Natural killer cell (primary cell): ENCODE data around the gene CTDP1. TPM values are rescaled to one million over a fixed set of nuclear protein-coding genes. Genes with fewer than 3 reads are reported as not detected.

Experiments
- ATAC-seq, 3 donors: fragments of 150-1000 bp in 2 of 3; fragments of 200-7000 bp in 1 of 3; cut with Tn5 transposase; 1 replicate in 1 of 3; 2 replicates in 2 of 3; pipeline ENCODE4 v1.10.0; 2021; ENCODE audit warnings: mild to moderate bottlenecking in 2 of 3, moderate library complexity in 2 of 3
- DNase-seq, 2 donors: peaks; one replicate each; pipeline versions ENCODE4 v3.0.0 to v3.0.0-alpha.2; 2013 to 2021; ENCODE audit warnings: mixed read lengths in 1 of 2
- H3K27ac ChIP-seq: one replicate; pipeline ENCODE4 v1.5.1; 2013; ENCODE audit warnings: mild to moderate bottlenecking, low read length
- H3K27me3 ChIP-seq: one replicate; pipeline ENCODE4 v1.6.1; 2013; ENCODE audit warnings: low read length; ENCODE audit not compliant: control insufficient read depth, insufficient read depth
- H3K36me3 ChIP-seq: one replicate; pipeline ENCODE4 v1.6.1; 2013; ENCODE audit warnings: low read length; ENCODE audit not compliant: control insufficient read depth, insufficient read depth
- H3K4me1 ChIP-seq: one replicate; pipeline ENCODE4 v1.6.1; 2013; ENCODE audit warnings: low read length; ENCODE audit not compliant: control insufficient read depth, insufficient read depth
- H3K4me3 ChIP-seq: one replicate; pipeline ENCODE4 v1.5.1; 2013; ENCODE audit warnings: low read length
- H3K9me3 ChIP-seq: one replicate; pipeline ENCODE4 v1.6.1; 2013; ENCODE audit warnings: low read length; ENCODE audit not compliant: control insufficient read depth, insufficient read depth
- H3K27ac Mint-ChIP-seq, 2 donors: one replicate each; pipeline ENCODE4 v1.8.0; 2022; ENCODE audit warnings: mild to moderate bottlenecking in 2 of 2, mixed read lengths in 2 of 2, moderate library complexity in 1 of 2
- H3K27me3 Mint-ChIP-seq, 2 donors: one replicate each; pipeline ENCODE4 v1.8.0; 2022; ENCODE audit warnings: low read depth in 2 of 2, mixed read lengths in 2 of 2
- H3K36me3 Mint-ChIP-seq: one replicate; pipeline ENCODE4 v1.8.0; 2022; ENCODE audit warnings: mixed read lengths
- H3K4me1 Mint-ChIP-seq, 2 donors: one replicate each; pipeline ENCODE4 v1.8.0; 2022; ENCODE audit warnings: mixed read lengths in 2 of 2
- H3K4me3 Mint-ChIP-seq: one replicate; pipeline ENCODE4 v1.8.0; 2022; ENCODE audit warnings: mild to moderate bottlenecking, moderate library complexity, mixed read lengths
- H3K9me3 Mint-ChIP-seq, 2 donors: one replicate each; pipeline ENCODE4 v1.8.0; 2022; ENCODE audit warnings: mixed read lengths in 2 of 2
- WGBS: methylation state at CpG from one replicate; pipeline ENCODE4 v1.1.7; 2013; ENCODE audit warnings: missing lambda C conversion rate; ENCODE audit not compliant: insufficient coverage; 5-methylcytosine and 5-hydroxymethylcytosine counted together
- intact Hi-C: fragments of 100-400 bp; cut with micrococcal nuclease; formaldehyde crosslinking; loops from one replicate; pipeline ENCODE4 v1.14.2; 2022
- total RNA-seq, 4 donors: library from RNA; stranded (reverse); fragments of 120-200 nt in 1 of 4; gene quantifications; one replicate each; pipeline versions ENCODE4 v1.2.3 to v1.2.4, GENCODE V29; 2013 to 2022
- TF ChIP-seq, protein P1 (sequence below): fragments of 200-600 bp; IDR thresholded peaks from one replicate; pipeline ENCODE4 v1.8.0; 2022; ENCODE audit warnings: antibody characterized with exemption

CTDP1 gene
- total RNA-seq, 3 donors from 2014 or later (not counting 1 experiment from before 2014, with no cell fraction given) = 66.9 to 89.4 (median 77.1) TPM

DNA sequence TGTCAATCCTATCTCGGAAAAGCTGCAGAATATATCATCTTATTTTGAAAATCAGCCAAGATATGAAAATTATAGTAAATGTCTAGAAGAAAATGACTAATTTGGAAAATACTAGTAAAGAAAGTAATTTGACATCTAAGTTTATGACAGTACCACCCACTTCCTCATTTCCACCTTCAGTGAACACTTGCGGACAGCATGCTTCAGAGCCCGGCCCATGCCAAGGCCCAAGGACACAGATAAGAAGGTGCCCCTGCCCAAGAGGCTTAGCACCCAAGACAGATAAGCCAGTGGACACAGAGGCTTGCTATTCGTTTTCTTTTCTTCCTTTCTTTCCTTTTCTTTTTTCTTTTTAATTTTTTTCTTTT, 113.4 kb downstream of the CTDP1 start:
- Mint-ChIP-seq H3K4me3 (no peak overlapping the region), H3K9me3 (no peaks in the 10 kb centered on the region), H3K36me3 (no peaks in the 10 kb centered on the region), H3K27me3 (peaks cover 41 to 53% of the 10 kb centered on the region in 2 donors), H3K4me1 (peaks cover 14 to 15% of the 10 kb centered on the region in 2 donors), H3K27ac (no peak overlapping the region)
- Histone ChIP-seq H3K9me3 (no peaks in the 10 kb centered on the region), H3K27me3 (peaks cover 10% of the 10 kb centered on the region), H3K36me3 (no peaks in the 10 kb centered on the region), H3K4me3 (no peak overlapping the region), H3K4me1 (peaks cover 26% of the 10 kb centered on the region), H3K27ac (no peak overlapping the region)
- WGBS = 26% methylated on average over 3 of the region's 4 CpGs
- intact Hi-C loops = no loop called here
- DNase-seq = no peak
- peak in 1 of 3 donors; percentile 69 for ATAC-seq
- TF ChIP-seq, protein P1, sequence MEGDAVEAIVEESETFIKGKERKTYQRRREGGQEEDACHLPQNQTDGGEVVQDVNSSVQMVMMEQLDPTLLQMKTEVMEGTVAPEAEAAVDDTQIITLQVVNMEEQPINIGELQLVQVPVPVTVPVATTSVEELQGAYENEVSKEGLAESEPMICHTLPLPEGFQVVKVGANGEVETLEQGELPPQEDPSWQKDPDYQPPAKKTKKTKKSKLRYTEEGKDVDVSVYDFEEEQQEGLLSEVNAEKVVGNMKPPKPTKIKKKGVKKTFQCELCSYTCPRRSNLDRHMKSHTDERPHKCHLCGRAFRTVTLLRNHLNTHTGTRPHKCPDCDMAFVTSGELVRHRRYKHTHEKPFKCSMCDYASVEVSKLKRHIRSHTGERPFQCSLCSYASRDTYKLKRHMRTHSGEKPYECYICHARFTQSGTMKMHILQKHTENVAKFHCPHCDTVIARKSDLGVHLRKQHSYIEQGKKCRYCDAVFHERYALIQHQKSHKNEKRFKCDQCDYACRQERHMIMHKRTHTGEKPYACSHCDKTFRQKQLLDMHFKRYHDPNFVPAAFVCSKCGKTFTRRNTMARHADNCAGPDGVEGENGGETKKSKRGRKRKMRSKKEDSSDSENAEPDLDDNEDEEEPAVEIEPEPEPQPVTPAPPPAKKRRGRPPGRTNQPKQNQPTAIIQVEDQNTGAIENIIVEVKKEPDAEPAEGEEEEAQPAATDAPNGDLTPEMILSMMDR = no peak

DNA sequence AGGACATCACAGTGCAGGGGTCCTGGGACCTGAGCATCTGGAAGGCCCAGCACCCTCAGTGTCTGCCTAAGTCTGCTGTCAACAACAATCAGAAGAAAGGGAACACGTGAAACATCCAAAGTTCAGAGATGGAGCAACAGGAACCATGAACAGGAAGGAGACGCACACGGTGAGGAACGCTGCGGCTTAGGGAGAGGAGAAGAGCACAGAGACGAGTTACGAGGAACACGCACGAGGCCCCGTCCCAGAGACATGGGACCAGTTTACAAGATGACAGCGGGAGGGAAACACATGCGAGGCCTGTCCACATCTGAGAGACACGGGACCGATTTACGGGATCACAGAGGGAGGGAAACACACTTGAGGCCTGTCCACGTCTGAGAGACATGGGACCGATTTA, 115.2 kb downstream of the CTDP1 start:
- peaks cover 49 to 60% of the 10 kb centered on the region in 2 donors for H3K27me3 Mint-ChIP-seq
- peaks cover 22% of the 10 kb centered on the region for H3K27me3 ChIP-seq
- 87% methylated on average over 17 of the region's 17 CpGs for WGBS

DNA sequence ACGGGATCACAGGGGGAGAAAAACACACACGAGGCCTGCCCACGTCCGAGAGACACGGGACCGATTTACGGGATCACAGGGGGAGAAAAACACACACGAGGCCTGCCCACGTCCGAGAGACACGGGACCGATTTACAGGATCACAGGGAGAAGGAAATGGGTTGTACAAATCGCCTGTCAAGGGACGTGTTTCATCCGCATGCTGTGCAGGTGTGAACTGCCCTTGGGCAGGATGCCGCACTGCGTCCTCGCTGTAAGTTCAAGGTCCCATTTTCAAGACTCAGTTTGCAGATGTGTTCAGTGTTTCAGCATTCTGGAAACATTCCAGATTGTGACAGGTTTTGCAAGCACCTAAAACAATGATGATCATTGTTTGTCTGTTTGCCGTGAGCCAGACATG, 115.8 kb downstream of the CTDP1 start:
- no peak overlapping the region for H3K4me3 ChIP-seq
- Mint-ChIP-seq H3K27ac (no peak overlapping the region), H3K4me3 (no peak overlapping the region), H3K27me3 (peaks cover 55 to 61% of the 10 kb centered on the region in 2 donors), H3K9me3 (no peaks in the 10 kb centered on the region), H3K36me3 (no peaks in the 10 kb centered on the region), H3K4me1 (peaks cover 14 to 22% of the 10 kb centered on the region in 2 donors)
- TF ChIP-seq, protein P1 = no peak
- no peak overlapping the region for H3K27ac ChIP-seq
- peaks cover 39% of the 10 kb centered on the region for H3K4me1 ChIP-seq
- H3K9me3 ChIP-seq = no peaks in the 10 kb centered on the region
- WGBS = 93% methylated on average over 19 of the region's 19 CpGs
- no peak for ATAC-seq
- intact Hi-C loops = no loop called here
- no peak for DNase-seq
- peaks cover 25% of the 10 kb centered on the region for H3K27me3 ChIP-seq
- no peaks in the 10 kb centered on the region for H3K36me3 ChIP-seq

More for the DNA sequence above, 115.2 kb downstream of the CTDP1 start:
- H3K4me3 ChIP-seq = no peak overlapping the region
- intact Hi-C loops = no loop called here
- TF ChIP-seq, protein P1 = no peak
- no peaks in the 10 kb centered on the region for H3K9me3 Mint-ChIP-seq
- H3K36me3 ChIP-seq = no peaks in the 10 kb centered on the region
- H3K27ac ChIP-seq = no peak overlapping the region
- peaks cover 14 to 20% of the 10 kb centered on the region in 2 donors for H3K4me1 Mint-ChIP-seq
- H3K27ac Mint-ChIP-seq = no peak overlapping the region
- peaks cover 38% of the 10 kb centered on the region for H3K4me1 ChIP-seq
- no peaks in the 10 kb centered on the region for H3K36me3 Mint-ChIP-seq
- H3K9me3 ChIP-seq = no peaks in the 10 kb centered on the region
- DNase-seq (no peak), ATAC-seq (no peak)
- no peak overlapping the region for H3K4me3 Mint-ChIP-seq

DNA sequence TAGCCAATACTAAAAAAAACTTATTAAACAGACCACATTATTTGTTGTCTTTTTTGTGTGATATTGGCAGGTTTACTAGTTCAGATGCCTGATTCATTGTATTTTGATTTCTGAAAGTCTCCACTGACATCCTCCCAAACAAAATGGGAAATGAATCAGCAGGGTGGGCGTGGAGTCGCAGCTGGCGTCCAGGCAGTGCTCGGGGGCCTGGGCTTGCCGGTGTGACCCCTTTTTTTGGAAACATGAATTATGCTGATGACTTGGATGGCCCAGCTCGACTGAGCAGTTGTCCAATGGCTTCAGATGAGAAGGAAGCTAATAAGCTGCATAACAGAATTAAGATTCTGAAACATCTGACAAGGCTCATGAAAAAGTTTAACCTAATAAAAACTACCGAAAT, 116.4 kb downstream of the CTDP1 start:
- Histone ChIP-seq H3K36me3 (no peaks in the 10 kb centered on the region), H3K27ac (no peak overlapping the region), H3K27me3 (peaks cover 23% of the 10 kb centered on the region), H3K4me1 (peaks cover 34% of the 10 kb centered on the region), H3K9me3 (no peaks in the 10 kb centered on the region), H3K4me3 (no peak overlapping the region)
- Mint-ChIP-seq H3K27ac (no peak overlapping the region), H3K4me1 (peaks cover 13 to 22% of the 10 kb centered on the region in 2 donors), H3K27me3 (peaks cover 50 to 58% of the 10 kb centered on the region in 2 donors), H3K36me3 (no peaks in the 10 kb centered on the region), H3K4me3 (no peak overlapping the region), H3K9me3 (no peaks in the 10 kb centered on the region)
- 10% methylated on average over 6 of the region's 7 CpGs for WGBS
- ATAC-seq = no peak
- no peak for DNase-seq
- intact Hi-C loops = no loop called here
- TF ChIP-seq, protein P1 = no peak
